Trophoblast cell (in vitro differentiated cells and primary cell): ENCODE results near the gene FGD2.

ENCODE experiments used
- DNase-seq, 2 donors: peaks; one replicate each; pipeline ENCODE4 v3.0.0-alpha.2; 2016
- H2AFZ ChIP-seq: 2 replicates; pipeline ENCODE4 v1.6.1; 2013; ENCODE audit warnings: low read length, moderate library complexity, mild to moderate bottlenecking; ENCODE audit not compliant: insufficient read depth, poor library complexity
- H2AK5ac ChIP-seq: 2 replicates; pipeline ENCODE4 v1.6.1; 2013; ENCODE audit warnings: mild to moderate bottlenecking, low read length
- H2BK120ac ChIP-seq: 2 replicates; pipeline ENCODE4 v1.6.1; 2013; ENCODE audit warnings: low read length, mild to moderate bottlenecking, moderate library complexity; ENCODE audit not compliant: insufficient read depth, poor library complexity
- H2BK12ac ChIP-seq: 2 replicates; pipeline ENCODE4 v1.6.1; 2013; ENCODE audit warnings: mild to moderate bottlenecking, low read length, moderate library complexity
- H2BK5ac ChIP-seq: 2 replicates; pipeline ENCODE4 v1.6.1; 2013; ENCODE audit warnings: low read length, low read depth, moderate library complexity, mild to moderate bottlenecking; ENCODE audit not compliant: poor library complexity
- H3K14ac ChIP-seq: 2 replicates; pipeline ENCODE4 v1.6.1; 2013; ENCODE audit warnings: mild to moderate bottlenecking, low read length
- H3K18ac ChIP-seq: 2 replicates; pipeline ENCODE4 v1.6.1; 2013; ENCODE audit warnings: mild to moderate bottlenecking, low read length
- H3K23ac ChIP-seq: 2 replicates; pipeline ENCODE4 v1.6.1; 2013; ENCODE audit warnings: low read length
- H3K27ac ChIP-seq: 2 replicates; pipeline ENCODE4 v1.5.1; 2013; ENCODE audit warnings: low read depth, mild to moderate bottlenecking, inconsistent platforms, low read length, moderate library complexity
- H3K27me3 ChIP-seq: 2 replicates; pipeline ENCODE4 v1.6.1; 2013; ENCODE audit warnings: inconsistent platforms, mild to moderate bottlenecking, low read length, moderate library complexity; ENCODE audit not compliant: insufficient read depth
- H3K36me3 ChIP-seq, 2 experiments: 1 replicate in 1 of 2; 2 replicates in 1 of 2; pipeline ENCODE4 v1.6.1; 2013; ENCODE audit warnings: low read length in 2 of 2, mild to moderate bottlenecking in 2 of 2, moderate library complexity in 1 of 2; ENCODE audit not compliant: insufficient read depth in 2 of 2, control insufficient read depth in 1 of 2
- H3K4ac ChIP-seq: 2 replicates; pipeline ENCODE4 v1.6.1; 2013; ENCODE audit warnings: low read depth, mild to moderate bottlenecking, low read length, moderate library complexity
- H3K4me1 ChIP-seq, 2 experiments: 1 replicate in 1 of 2; 2 replicates in 1 of 2; pipeline ENCODE4 v1.6.1; 2013; ENCODE audit warnings: low read length in 2 of 2, mild to moderate bottlenecking in 2 of 2, moderate library complexity in 1 of 2; ENCODE audit not compliant: insufficient read depth in 2 of 2, control insufficient read depth in 1 of 2
- H3K4me2 ChIP-seq: 2 replicates; pipeline ENCODE4 v1.6.1; 2013; ENCODE audit warnings: inconsistent platforms, mild to moderate bottlenecking, low read length, moderate library complexity
- H3K4me3 ChIP-seq: 2 replicates; pipeline ENCODE4 v1.5.1; 2013; ENCODE audit warnings: mild to moderate bottlenecking, low read depth, low read length, inconsistent platforms
- H3K79me1 ChIP-seq: one replicate; pipeline ENCODE4 v1.6.1; 2013; ENCODE audit warnings: low read length
- H3K79me2 ChIP-seq: 2 replicates; pipeline ENCODE4 v1.6.1; 2013; ENCODE audit warnings: low read length, mild to moderate bottlenecking; ENCODE audit not compliant: control insufficient read depth, insufficient read depth, poor library complexity
- H3K9ac ChIP-seq: 2 replicates; pipeline ENCODE4 v1.6.1; 2013; ENCODE audit warnings: mild to moderate bottlenecking, low read length
- H3K9me3 ChIP-seq: 2 replicates; pipeline ENCODE4 v1.6.1; 2013; ENCODE audit warnings: low read depth, mild to moderate bottlenecking, control low read depth, inconsistent platforms, low read length; ENCODE audit not compliant: insufficient read depth
- H4K12ac ChIP-seq: 2 replicates; pipeline ENCODE4 v1.6.1; 2013; ENCODE audit warnings: low read depth, mild to moderate bottlenecking, low read length, moderate library complexity
- H4K8ac ChIP-seq: 2 replicates; pipeline ENCODE4 v1.6.1; 2013; ENCODE audit warnings: low read depth, mild to moderate bottlenecking, low read length, moderate library complexity
- H4K91ac ChIP-seq: one replicate; pipeline ENCODE4 v1.6.1; 2013; ENCODE audit warnings: low read depth, mild to moderate bottlenecking, low read length, moderate library complexity
- WGBS: extraction: QIAGEN DNeasy Blood & Tissue Kit; methylation state at CpG from one replicate; pipeline ENCODE4 v1.1.7; 2013; ENCODE audit warnings: missing lambda C conversion rate; ENCODE audit not compliant: insufficient read length, insufficient coverage; ENCODE audit errors: extremely low coverage; 5-methylcytosine and 5-hydroxymethylcytosine counted together

The FGD2 gene

DNA sequence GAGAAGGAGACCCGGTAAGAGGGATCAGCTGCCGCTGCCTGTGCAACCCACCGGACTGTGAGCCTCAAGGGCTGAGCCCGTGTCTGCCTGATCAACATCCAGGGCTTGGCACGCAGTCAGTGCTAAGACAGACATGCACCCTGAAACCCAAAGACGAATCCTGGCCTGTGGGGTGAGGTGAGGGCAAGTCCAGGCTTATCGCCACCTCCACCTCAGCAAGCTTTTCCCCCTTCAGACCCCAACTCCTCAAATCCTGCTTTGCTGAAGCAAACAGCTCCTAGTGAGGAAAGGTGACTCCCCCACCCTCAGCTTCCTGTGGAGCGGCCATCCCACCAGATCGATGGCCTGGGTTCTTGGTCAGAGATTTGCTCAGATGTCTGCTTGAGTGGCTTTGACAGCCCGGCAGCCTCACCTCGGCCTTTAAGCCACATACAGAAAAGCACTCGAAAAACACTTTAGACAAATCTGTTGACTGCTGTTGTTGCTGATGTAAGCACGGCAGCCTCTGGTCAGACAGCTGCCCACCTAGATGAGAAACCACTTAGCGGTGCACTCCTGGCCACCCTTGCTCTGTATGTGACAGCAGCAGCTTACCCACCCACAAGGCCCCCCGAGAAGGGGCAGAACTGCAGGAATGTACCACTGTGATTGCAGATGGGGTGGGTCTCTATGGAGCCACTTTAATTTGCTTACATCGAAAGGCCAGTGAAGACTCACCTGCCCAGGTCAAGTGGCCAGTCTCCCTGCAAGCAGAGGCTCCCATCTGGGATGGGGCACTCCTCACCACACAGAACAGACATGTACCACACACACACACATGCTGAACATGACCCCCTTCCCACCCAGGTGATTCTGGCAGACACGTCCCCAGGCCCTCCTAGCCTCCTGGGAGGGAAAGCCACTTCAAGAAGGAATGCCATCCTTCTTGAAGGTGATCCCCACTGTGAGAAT lies 34.3 kb upstream of the FGD2 start:
- Histone ChIP-seq H3K18ac (no peak overlapping the region), H3K23ac (no peak overlapping the region), H2BK12ac (no peak overlapping the region), H3K9ac (no peak overlapping the region), H3K4me3 (no peak overlapping the region), H3K27me3 (no peaks in the 10 kb centered on the region), H4K8ac (no peak overlapping the region), H2BK120ac (no peak overlapping the region), H3K4ac (no peak overlapping the region), H3K14ac (no peak overlapping the region), H4K91ac (no peak overlapping the region), H3K79me2 (no peaks in the 10 kb centered on the region), H3K36me3 (peaks cover 71 to 86% of the 10 kb centered on the region in 2 experiments), H3K4me1 (peaks cover 5 to 11% of the 10 kb centered on the region in 2 experiments), H4K12ac (no peak overlapping the region), H3K79me1 (no peaks in the 10 kb centered on the region), H2BK5ac (no peak overlapping the region), H3K4me2 (no peak overlapping the region), H3K9me3 (no peaks in the 10 kb centered on the region), H3K27ac (no peak overlapping the region), H2AK5ac (no peak overlapping the region), H2AFZ (no peak overlapping the region)
- WGBS, result no CpG with 5 or more reads among the region's 17 CpGs
- DNase-seq, result no peak

DNA sequence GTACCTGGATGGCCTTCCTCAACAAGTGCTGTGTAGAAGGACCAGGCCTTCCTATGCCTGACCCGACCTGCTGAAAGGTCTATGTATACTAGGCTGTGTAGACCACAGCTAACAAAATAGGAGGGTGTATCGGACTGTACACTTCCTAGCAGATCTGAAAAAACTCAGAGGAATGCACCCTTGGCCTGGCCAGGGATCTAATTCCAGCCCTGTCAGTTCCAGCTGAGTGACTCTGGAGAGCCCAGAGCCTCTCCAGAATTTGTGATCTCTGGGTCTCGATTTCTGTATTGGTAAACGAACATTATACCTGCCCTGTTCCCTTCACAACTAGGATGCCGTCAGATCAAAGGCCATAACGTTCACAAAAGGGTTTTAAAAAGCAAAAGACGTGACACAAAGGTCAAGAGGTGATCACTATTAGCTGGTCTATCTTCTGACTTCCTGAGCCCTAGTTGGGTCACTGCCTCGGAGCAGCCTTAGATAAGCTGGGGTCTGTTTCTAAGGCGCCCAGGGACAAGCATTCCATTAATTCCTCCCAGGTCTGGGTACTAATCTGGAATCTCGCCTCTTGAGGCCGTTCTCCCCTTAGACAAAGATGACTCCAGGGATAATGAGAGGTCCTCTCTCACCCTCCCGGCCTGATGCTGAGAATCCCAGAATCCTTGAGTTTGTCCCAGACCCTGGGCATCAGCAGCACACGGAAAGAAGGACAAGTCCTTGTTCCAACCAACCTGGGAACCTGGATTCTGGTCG lies 33.4 kb upstream of the FGD2 start:
- Histone ChIP-seq H2BK12ac (no peak overlapping the region), H3K4me1 (peaks cover 5 to 11% of the 10 kb centered on the region in 2 experiments), H2AK5ac (no peak overlapping the region), H3K4ac (no peak overlapping the region), H3K79me2 (no peaks in the 10 kb centered on the region), H4K8ac (no peak overlapping the region), H2BK5ac (no peak overlapping the region), H3K9me3 (no peaks in the 10 kb centered on the region), H3K4me2 (no peak overlapping the region), H3K4me3 (no peak overlapping the region), H3K9ac (no peak overlapping the region), H3K23ac (no peak overlapping the region), H3K79me1 (no peaks in the 10 kb centered on the region), H2AFZ (no peak overlapping the region), H3K14ac (no peak overlapping the region), H3K18ac (no peak overlapping the region), H4K12ac (no peak overlapping the region), H2BK120ac (no peak overlapping the region), H3K27ac (no peak overlapping the region), H3K36me3 (peaks cover 78 to 93% of the 10 kb centered on the region in 2 experiments), H4K91ac (no peak overlapping the region), H3K27me3 (no peaks in the 10 kb centered on the region)
- no CpG with 5 or more reads among the region's 14 CpGs for WGBS
- no peak for DNase-seq

DNA sequence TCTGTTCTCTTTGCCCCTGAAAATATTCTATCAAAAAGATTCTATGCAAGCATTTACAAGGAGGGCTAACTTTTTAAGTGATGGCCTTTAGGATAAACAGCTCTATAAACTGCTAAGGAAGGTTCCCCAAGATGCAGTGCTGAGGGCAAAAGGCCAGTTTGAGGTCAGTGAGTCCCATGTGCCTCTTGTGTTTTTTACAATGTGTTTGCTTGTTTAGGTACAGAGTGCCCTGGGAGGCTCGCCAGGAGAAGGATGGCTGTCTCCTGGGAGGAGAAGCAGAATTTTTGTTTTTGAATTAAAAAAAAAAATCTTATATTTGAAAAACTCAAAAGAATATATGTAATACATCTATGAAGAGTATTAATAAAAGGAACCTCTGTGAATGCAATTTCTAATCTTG lies 32.3 kb upstream of the FGD2 start:
- H4K12ac ChIP-seq, result no peak overlapping the region
- H2BK12ac ChIP-seq, result no peak overlapping the region
- H2AK5ac ChIP-seq, result no peak overlapping the region
- WGBS, result no CpG with 5 or more reads among the region's 1 CpG
- H3K4me3 ChIP-seq, result no peak overlapping the region
- peaks cover 80 to 94% of the 10 kb centered on the region in 2 experiments for H3K36me3 ChIP-seq
- no peak overlapping the region for H3K18ac ChIP-seq
- no peak overlapping the region for H2BK120ac ChIP-seq
- H3K4ac ChIP-seq, result no peak overlapping the region
- H3K9me3 ChIP-seq, result no peaks in the 10 kb centered on the region
- H2BK5ac ChIP-seq, result no peak overlapping the region
- H3K79me1 ChIP-seq, result no peaks in the 10 kb centered on the region
- DNase-seq, result no peak
- H3K9ac ChIP-seq, result no peak overlapping the region
- H4K91ac ChIP-seq, result no peak overlapping the region
- H3K23ac ChIP-seq, result no peak overlapping the region
- no peak overlapping the region for H2AFZ ChIP-seq
- H4K8ac ChIP-seq, result no peak overlapping the region
- H3K4me1 ChIP-seq, result peaks cover 5 to 11% of the 10 kb centered on the region in 2 experiments
- no peak overlapping the region for H3K14ac ChIP-seq
- no peak overlapping the region for H3K4me2 ChIP-seq
- H3K27ac ChIP-seq, result no peak overlapping the region
- no peaks in the 10 kb centered on the region for H3K27me3 ChIP-seq
- H3K79me2 ChIP-seq, result no peaks in the 10 kb centered on the region

DNA sequence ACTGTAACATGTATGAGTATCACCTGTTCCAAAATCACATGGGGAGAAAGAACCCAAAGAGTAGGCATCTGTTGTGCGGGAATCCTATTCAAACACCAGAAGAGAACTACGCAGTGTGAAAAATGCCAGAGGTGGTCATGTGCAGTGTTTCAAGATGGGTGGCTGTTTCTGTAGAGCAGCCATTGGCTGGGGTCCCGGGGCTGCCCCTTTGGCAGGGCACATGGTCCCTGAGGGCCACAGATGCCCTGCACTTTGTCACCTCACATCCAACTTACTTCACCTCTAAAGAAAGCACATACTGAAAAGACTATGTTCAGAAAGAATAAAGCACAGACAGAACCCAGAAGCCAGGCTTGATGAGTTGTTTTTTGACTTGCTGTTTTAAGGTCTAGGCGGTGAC lies 31.8 kb upstream of the FGD2 start:
- H2AK5ac ChIP-seq, result no peak overlapping the region
- peaks cover 5 to 11% of the 10 kb centered on the region in 2 experiments for H3K4me1 ChIP-seq
- no peak overlapping the region for H2BK12ac ChIP-seq
- H3K27ac ChIP-seq, result no peak overlapping the region
- H2AFZ ChIP-seq, result no peak overlapping the region
- H4K12ac ChIP-seq, result no peak overlapping the region
- no peaks in the 10 kb centered on the region for H3K79me1 ChIP-seq
- no peak overlapping the region for H4K8ac ChIP-seq
- no peak overlapping the region for H2BK120ac ChIP-seq
- no CpG with 5 or more reads among the region's 4 CpGs for WGBS
- no peak overlapping the region for H3K9ac ChIP-seq
- no peak overlapping the region for H3K4me3 ChIP-seq
- no peaks in the 10 kb centered on the region for H3K79me2 ChIP-seq
- H3K9me3 ChIP-seq, result no peaks in the 10 kb centered on the region
- DNase-seq, result no peak
- H3K14ac ChIP-seq, result no peak overlapping the region
- no peak overlapping the region for H4K91ac ChIP-seq
- H3K4me2 ChIP-seq, result no peak overlapping the region
- H2BK5ac ChIP-seq, result no peak overlapping the region
- H3K23ac ChIP-seq, result no peak overlapping the region
- no peaks in the 10 kb centered on the region for H3K27me3 ChIP-seq
- no peak overlapping the region for H3K18ac ChIP-seq
- no peak overlapping the region for H3K4ac ChIP-seq
- peaks cover 80 to 93% of the 10 kb centered on the region in 2 experiments for H3K36me3 ChIP-seq
